GM18520 (cell line): Measurements from ENCODE around the gene CYRIA.

Source experiments
- ATAC-seq: cut with Tn5 transposase; IDR thresholded peaks from one replicate; pipeline ENCODE4 v1.9.1; 2021; ENCODE audit not compliant: unreplicated experiment

The CYRIA gene

GRCh38 chr2:16671760-16672159 lies 6.1 kb upstream of the CYRIA start:
- no peak for ATAC-seq

GRCh38 chr2:16669388-16669787 lies 3.8 kb upstream of the CYRIA start:
- no peak for ATAC-seq

GRCh38 chr2:16666449-16666801 lies 791 bp upstream of the CYRIA start:
- ATAC-seq = no peak

GRCh38 chr2:16664809-16665747 lies 556 bp downstream of the CYRIA start:
- peak; percentile 4 for ATAC-seq

GRCh38 chr2:16664052-16664731 lies 1.4 kb downstream of the CYRIA start:
- ATAC-seq = no peak

GRCh38 chr2:16663121-16663905 lies 2.3 kb downstream of the CYRIA start:
- ATAC-seq = no peak

GRCh38 chr2:16661936-16662839 lies 3.4 kb downstream of the CYRIA start:
- no peak for ATAC-seq

GRCh38 chr2:16661526-16661925 lies 4.1 kb downstream of the CYRIA start:
- ATAC-seq = no peak

- ATAC-seq = no peak
Measured at GRCh38 chr2:16660556-16660955, 5.1 kb downstream of the CYRIA start.

GRCh38 chr2:16660114-16660513 lies 5.5 kb downstream of the CYRIA start:
- ATAC-seq = no peak

GRCh38 chr2:16658076-16658739 lies 7.4 kb downstream of the CYRIA start:
- ATAC-seq = no peak

- ATAC-seq = no peak
Measured at GRCh38 chr2:16657671-16658070, 8.0 kb downstream of the CYRIA start.

GRCh38 chr2:16656784-16657391 lies 8.7 kb downstream of the CYRIA start:
- ATAC-seq = peak; percentile 49

- no peak for ATAC-seq
Measured at GRCh38 chr2:16655905-16656642, 9.6 kb downstream of the CYRIA start.

- no peak for ATAC-seq
Measured at GRCh38 chr2:16655445-16655837, 10.2 kb downstream of the CYRIA start.

- ATAC-seq = peak; percentile 25
Measured at GRCh38 chr2:16654833-16655444, 10.7 kb downstream of the CYRIA start.

- peak; percentile 48 for ATAC-seq
Measured at GRCh38 chr2:16653799-16654198, 11.8 kb downstream of the CYRIA start.

- ATAC-seq = no peak
Measured at GRCh38 chr2:16653083-16653375, 12.6 kb downstream of the CYRIA start.
